NCI-H1417 (cell line): ENCODE measurements around the gene SLCO1B3.

Experiments used
- DNase-seq, 3 experiments: peaks; one replicate each; lab custom pipeline; 2025; lab: John Stamatoyannopoulos, UW

Gene SLCO1B3

GRCh38 chr12:20885116-20885515, 74.6 kb downstream of the SLCO1B3 start:
- no peak for DNase-seq

- no peak for DNase-seq
These were observed 75.0 kb downstream of the SLCO1B3 start for GRCh38 chr12:20885552-20885951.

- no peak for DNase-seq
These were observed 106.8 kb downstream of the SLCO1B3 start for GRCh38 chr12:20917269-20917668.

- DNase-seq = no peak
These were observed 107.3 kb downstream of the SLCO1B3 start for GRCh38 chr12:20917819-20918218.

- DNase-seq = no peak
These were observed 121.4 kb downstream of the SLCO1B3 start for GRCh38 chr12:20931894-20932293.

- DNase-seq = peak in 2 of 3 experiments; percentile 7 to 57
These were observed 136.2 kb downstream of the SLCO1B3 start for GRCh38 chr12:20946732-20947131.

- peak in 2 of 3 experiments; percentile 14 to 75 for DNase-seq
These were observed 139.7 kb downstream of the SLCO1B3 start for GRCh38 chr12:20950248-20950647.

- DNase-seq = no peak
These were observed 152.8 kb downstream of the SLCO1B3 start for GRCh38 chr12:20963303-20963702.

GRCh38 chr12:20963762-20964161, 153.3 kb downstream of the SLCO1B3 start:
- DNase-seq = peak in 2 of 3 experiments; percentile 30 to 73
